Esophagus squamous epithelium (tissue), 5 donors: ENCODE data around the gene TMEM184A. TPM values are rescaled to one million over a fixed set of nuclear protein-coding genes. Genes with fewer than 3 reads are reported as not detected.

Experiments used
- DNase-seq: peaks from one replicate; lab custom pipeline; 2025; lab: John Stamatoyannopoulos, UW
- H3K27ac ChIP-seq, 4 donors: fragments of 200-600 bp; sonication (generic); one replicate each; pipeline ENCODE4 v1.5.1; 2016 to 2019; ENCODE audit warnings: mild to moderate bottlenecking in 1 of 4
- H3K27me3 ChIP-seq, 4 donors: fragments of 200-600 bp; sonication (generic); 1 replicate in 3 of 4; 2 replicates in 1 of 4; pipeline versions ENCODE4 v1.5.1 to v1.6.0; 2017 to 2021; ENCODE audit warnings: antibody characterized with exemption in 1 of 4
- H3K36me3 ChIP-seq, 3 donors: fragments of 200-600 bp; sonication (generic); one replicate each; pipeline ENCODE4 v1.5.1; 2016 to 2019
- H3K4me1 ChIP-seq, 3 donors: fragments of 200-600 bp; sonication (generic); one replicate each; pipeline ENCODE4 v1.5.1; 2017 to 2019
- H3K4me3 ChIP-seq, 4 donors: fragments of 200-600 bp; sonication (generic); 1 replicate in 3 of 4; 2 replicates in 1 of 4; pipeline ENCODE4 v1.5.1; 2016 to 2019; ENCODE audit warnings: mild to moderate bottlenecking in 2 of 4, moderate library complexity in 1 of 4
- H3K9me3 ChIP-seq, 3 donors: fragments of 200-600 bp; sonication (generic); one replicate each; pipeline ENCODE4 v1.5.1; 2016 to 2019
- POLR2A ChIP-seq, 4 donors: fragments of 450-650 bp; IDR thresholded peaks; one replicate each; pipeline ENCODE4 v1.6.1; 2017; ENCODE audit warnings: antibody characterized with exemption in 4 of 4, mild to moderate bottlenecking in 4 of 4, moderate library complexity in 3 of 4
- WGBS, 2 donors: methylation state at CpG; one replicate each; pipeline ENCODE4 v1.1.5; 2018; 5-methylcytosine and 5-hydroxymethylcytosine counted together
- intact Hi-C: fragments of 100-400 bp; cut with DNase I; formaldehyde crosslinking; loops from one replicate; pipeline ENCODE4 v1.15.0; 2022
- total RNA-seq, 4 donors: library from RNA; depleted of rRNA; stranded (reverse); fragments of >200 nt; gene quantifications; one replicate each; pipeline ENCODE4 v1.1.0, GENCODE V29; 2016
- TF ChIP-seq, protein P1 (sequence below), 6 experiments: fragments of 450-650 bp in 4 of 6; fragments of 200-600 bp in 2 of 6; sonication (generic) in 2 of 6; IDR thresholded peaks; one replicate each; pipeline ENCODE4 v1.5.1; 2016 to 2019; ENCODE audit warnings: antibody characterized with exemption in 6 of 6, mild to moderate bottlenecking in 4 of 6, moderate library complexity in 4 of 6
- donor health status: DM: yes; HTN: yes; CAD: no.

TMEM184A gene
- total RNA-seq, 4 donors from 2014 or later = 56.7 to 204 (median 98.9) TPM

- intact Hi-C loops = no loop called here
- DNase-seq = no peak
- WGBS, 2 donors = 82 to 92% methylated on average over 7 of the region's 7 CpGs
- H3K27me3 ChIP-seq = no peaks in the 10 kb centered on the region
- TF ChIP-seq, protein P1, sequence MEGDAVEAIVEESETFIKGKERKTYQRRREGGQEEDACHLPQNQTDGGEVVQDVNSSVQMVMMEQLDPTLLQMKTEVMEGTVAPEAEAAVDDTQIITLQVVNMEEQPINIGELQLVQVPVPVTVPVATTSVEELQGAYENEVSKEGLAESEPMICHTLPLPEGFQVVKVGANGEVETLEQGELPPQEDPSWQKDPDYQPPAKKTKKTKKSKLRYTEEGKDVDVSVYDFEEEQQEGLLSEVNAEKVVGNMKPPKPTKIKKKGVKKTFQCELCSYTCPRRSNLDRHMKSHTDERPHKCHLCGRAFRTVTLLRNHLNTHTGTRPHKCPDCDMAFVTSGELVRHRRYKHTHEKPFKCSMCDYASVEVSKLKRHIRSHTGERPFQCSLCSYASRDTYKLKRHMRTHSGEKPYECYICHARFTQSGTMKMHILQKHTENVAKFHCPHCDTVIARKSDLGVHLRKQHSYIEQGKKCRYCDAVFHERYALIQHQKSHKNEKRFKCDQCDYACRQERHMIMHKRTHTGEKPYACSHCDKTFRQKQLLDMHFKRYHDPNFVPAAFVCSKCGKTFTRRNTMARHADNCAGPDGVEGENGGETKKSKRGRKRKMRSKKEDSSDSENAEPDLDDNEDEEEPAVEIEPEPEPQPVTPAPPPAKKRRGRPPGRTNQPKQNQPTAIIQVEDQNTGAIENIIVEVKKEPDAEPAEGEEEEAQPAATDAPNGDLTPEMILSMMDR (IDR thresholded peaks at IDR 0.05) = no peak
- TF ChIP-seq POLR2A (IDR thresholded peaks at IDR 0.05) = no peak
- peaks cover 21 to 49% (median 27%) of the 10 kb centered on the region in 3 donors for H3K4me1 ChIP-seq
- peaks cover 0 to 11% (median 0%) of the 10 kb centered on the region in 3 donors for H3K36me3 ChIP-seq
- H3K27ac ChIP-seq = peak overlapping the region in 1 of 4 donors; percentile 96
- H3K9me3 ChIP-seq = no peaks in the 10 kb centered on the region
- H3K4me3 ChIP-seq = no peak overlapping the region
These were observed 16.3 kb upstream of the TMEM184A start for GRCh38 chr7:1572111-1572822.

GRCh38 chr7:1569833-1570632 is 14.0 kb upstream of the TMEM184A start, which contains the start of gene PSMG3:
PSMG3 (minus strand) TSS chr7:1570032; CDS start chr7:1569339, 693 bp downstream.
- Histone ChIP-seq H3K9me3 (no peaks in the 10 kb centered on the region), H3K27me3 (no peaks in the 10 kb centered on the region), H3K36me3 (peaks cover 0 to 26% (median 0%) of the 10 kb centered on the region in 3 donors), H3K4me3 (peak within 1 kb of the TSS; percentile 83 to 98 (median 90)), H3K4me1 (peaks cover 28 to 64% (median 42%) of the 10 kb centered on the region in 3 donors), H3K27ac (peak within 1 kb of the TSS; percentile 93 to 98 (median 97))
- WGBS, 2 donors = 0 to 2% methylated on average over 10 to 11 of the region's 95 CpGs
- intact Hi-C loops = no loop called here
- DNase-seq = peak; percentile 47
- peak in 2 of 4 donors; percentile 79 to 88 for TF ChIP-seq POLR2A (IDR thresholded peaks at IDR 0.05)
- TF ChIP-seq, protein P1 (IDR thresholded peaks at IDR 0.05) = peak in 5 of 6 experiments; percentile 23 to 40 (median 30)

DNA sequence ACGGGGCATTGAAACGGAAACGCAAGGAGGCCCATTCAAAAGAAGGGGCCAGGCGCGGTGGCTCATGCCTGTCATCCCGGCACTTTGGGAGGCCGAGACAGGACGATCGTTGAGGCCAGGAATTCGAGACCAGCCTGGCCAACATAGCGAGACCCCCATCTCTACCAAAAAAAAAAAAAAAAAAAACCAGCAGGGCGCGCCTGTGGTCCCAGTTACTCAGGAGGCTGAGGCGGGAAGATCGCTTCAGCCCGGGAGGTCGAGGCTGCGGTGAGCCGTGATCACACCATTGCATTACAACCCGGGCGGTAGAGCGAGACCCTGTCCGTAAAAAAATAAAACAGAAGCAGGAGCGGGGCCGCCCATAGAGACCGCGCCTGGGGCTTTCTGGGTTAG is 13.4 kb upstream of the TMEM184A start:
- Histone ChIP-seq H3K27me3 (no peaks in the 10 kb centered on the region), H3K36me3 (peaks cover 0 to 27% (median 0%) of the 10 kb centered on the region in 3 donors), H3K4me1 (peaks cover 32 to 68% (median 47%) of the 10 kb centered on the region in 3 donors), H3K27ac (peak overlapping the region; percentile 93 to 98 (median 97)), H3K4me3 (peak overlapping the region; percentile 83 to 98 (median 90)), H3K9me3 (no peaks in the 10 kb centered on the region)
- TF ChIP-seq, protein P1 (IDR thresholded peaks at IDR 0.05) = no peak
- TF ChIP-seq POLR2A (IDR thresholded peaks at IDR 0.05) = no peak
- intact Hi-C loops = no loop called here
- 8 to 9% methylated on average over 17 to 24 of the region's 27 CpGs for WGBS, 2 donors
- DNase-seq = no peak

- Histone ChIP-seq H3K9me3 (no peaks in the 10 kb centered on the region), H3K4me1 (peaks cover 32 to 73% (median 47%) of the 10 kb centered on the region in 3 donors), H3K27me3 (no peaks in the 10 kb centered on the region), H3K36me3 (peaks cover 0 to 27% (median 0%) of the 10 kb centered on the region in 3 donors), H3K4me3 (peak overlapping the region; percentile 83 to 98 (median 90)), H3K27ac (peak overlapping the region; percentile 93 to 98 (median 97))
- no peak for DNase-seq
- TF ChIP-seq POLR2A (IDR thresholded peaks at IDR 0.05) = no peak
- TF ChIP-seq, protein P1 (IDR thresholded peaks at IDR 0.05) = no peak
- WGBS, 2 donors = 36 to 60% methylated on average over 4 of the region's 13 CpGs
- intact Hi-C loops = no loop called here
These were observed 13.0 kb upstream of the TMEM184A start for GRCh38 chr7:1569016-1569415.
